H9 (cell line): ENCODE results near the gene DNAH11. TPM values are rescaled to one million over a fixed set of nuclear protein-coding genes. Genes with fewer than 3 reads are reported as not detected.
"Not testable (repeated sequence)": the region's sequence is repeated elsewhere in the genome, so short reads cannot be mapped to it uniquely, and the experiment has no call there.

Source experiments
- DNase-seq: peaks from one replicate; pipeline ENCODE4 v3.0.0-alpha.2; 2017
- H2AFZ ChIP-seq: one replicate; pipeline ENCODE4 v1.6.1; 2013; ENCODE audit warnings: mild to moderate bottlenecking, low read length, control low read depth, moderate library complexity
- H2AK5ac ChIP-seq: 2 replicates; pipeline ENCODE4 v1.6.1; 2013; ENCODE audit warnings: low read length, control low read depth, mixed read lengths; ENCODE audit not compliant: insufficient read length
- H2BK120ac ChIP-seq: one replicate; pipeline ENCODE4 v1.6.1; 2013; ENCODE audit warnings: low read depth, mild to moderate bottlenecking, low read length, control low read depth, inconsistent platforms; ENCODE audit not compliant: poor library complexity, severe bottlenecking
- H2BK12ac ChIP-seq: 2 replicates; pipeline ENCODE4 v1.6.1; 2013; ENCODE audit warnings: low read length, control low read depth, mixed read lengths, low read depth; ENCODE audit not compliant: insufficient read length
- H2BK15ac ChIP-seq: 2 replicates; pipeline ENCODE4 v1.6.1; 2013; ENCODE audit warnings: low read depth, low read length, control low read depth
- H2BK20ac ChIP-seq: one replicate; pipeline ENCODE4 v1.6.1; 2013; ENCODE audit warnings: low read depth, mild to moderate bottlenecking, low read length, control low read depth, inconsistent platforms; ENCODE audit not compliant: poor library complexity, severe bottlenecking
- H2BK5ac ChIP-seq: 2 replicates; pipeline ENCODE4 v1.6.1; 2013; ENCODE audit warnings: low read length, control low read depth, mixed read lengths; ENCODE audit not compliant: insufficient read length
- H3K14ac ChIP-seq: 2 replicates; pipeline ENCODE4 v1.6.1; 2013; ENCODE audit warnings: low read length, control low read depth; ENCODE audit not compliant: insufficient read depth
- H3K18ac ChIP-seq: 2 replicates; pipeline ENCODE4 v1.6.1; 2013; ENCODE audit warnings: low read depth, mild to moderate bottlenecking, mixed read lengths, low read length, control low read depth; ENCODE audit not compliant: insufficient read length
- H3K23ac ChIP-seq: 2 replicates; pipeline ENCODE4 v1.6.1; 2013; ENCODE audit warnings: low read length, control low read depth, mixed read lengths, low read depth; ENCODE audit not compliant: insufficient read length
- H3K23me2 ChIP-seq: 2 replicates; pipeline ENCODE4 v1.6.1; 2013; ENCODE audit warnings: low read depth, mild to moderate bottlenecking, mixed read lengths, low read length, control low read depth; ENCODE audit not compliant: insufficient read length, poor library complexity, severe bottlenecking
- H3K27ac ChIP-seq: 2 replicates; pipeline ENCODE4 v1.5.1; 2013; ENCODE audit warnings: low read length, control low read depth, mixed read lengths, low read depth; ENCODE audit not compliant: insufficient read length
- H3K27me3 ChIP-seq: 2 replicates; pipeline ENCODE4 v1.6.1; 2013; ENCODE audit warnings: low read length, control low read depth, inconsistent platforms; ENCODE audit not compliant: insufficient read depth
- H3K4ac ChIP-seq: 2 replicates; pipeline ENCODE4 v1.6.1; 2013; ENCODE audit warnings: low read depth, mild to moderate bottlenecking, control low read depth, inconsistent platforms, low read length, moderate library complexity
- H3K4me1 ChIP-seq: 2 replicates; pipeline ENCODE4 v1.6.1; 2013; ENCODE audit warnings: low read length, control low read depth, inconsistent platforms; ENCODE audit not compliant: insufficient read depth
- H3K4me2 ChIP-seq: 2 replicates; pipeline ENCODE4 v1.6.1; 2013; ENCODE audit warnings: low read length, control low read depth, mixed read lengths; ENCODE audit not compliant: insufficient read length, insufficient read depth
- H3K56ac ChIP-seq: 2 replicates; pipeline ENCODE4 v1.6.1; 2013; ENCODE audit warnings: low read depth, mild to moderate bottlenecking, mixed read lengths, low read length, control low read depth; ENCODE audit not compliant: insufficient read length
- H3K79me1 ChIP-seq: 2 replicates; pipeline ENCODE4 v1.6.1; 2013; ENCODE audit warnings: low read depth, mild to moderate bottlenecking, moderate library complexity, low read length, control low read depth, inconsistent platforms; ENCODE audit not compliant: insufficient read depth, poor library complexity, severe bottlenecking
- H3K79me2 ChIP-seq: 2 replicates; pipeline ENCODE4 v1.6.1; 2013; ENCODE audit warnings: low read length, control low read depth, inconsistent platforms; ENCODE audit not compliant: insufficient read depth
- H3K9ac ChIP-seq: 2 replicates; pipeline ENCODE4 v1.6.1; 2013; ENCODE audit warnings: low read length, control low read depth, mixed read lengths; ENCODE audit not compliant: insufficient read length; ENCODE audit errors: extremely low read depth
- H3K9me3 ChIP-seq: one replicate; pipeline ENCODE4 v1.6.1; 2013; ENCODE audit warnings: low read depth, low read length, inconsistent platforms; ENCODE audit not compliant: control insufficient read depth
- H3T11ph ChIP-seq: one replicate; pipeline ENCODE4 v1.6.1; 2013; ENCODE audit warnings: mild to moderate bottlenecking, low read length, control low read depth, inconsistent platforms
- H4K20me1 ChIP-seq: one replicate; pipeline ENCODE4 v1.6.1; 2013; ENCODE audit not compliant: control insufficient read depth, insufficient read length, insufficient read depth
- H4K5ac ChIP-seq: 2 replicates; pipeline ENCODE4 v1.6.1; 2013; ENCODE audit warnings: low read depth, mild to moderate bottlenecking, mixed read lengths, low read length, control low read depth; ENCODE audit not compliant: insufficient read length
- H4K8ac ChIP-seq: replicated peaks from 2 replicates; pipeline ENCODE4 v1.6.1; 2013; ENCODE audit warnings: low read length, control low read depth, mixed read lengths, low read depth; ENCODE audit not compliant: insufficient read length
- H4K91ac ChIP-seq: 2 replicates; pipeline ENCODE4 v1.6.1; 2013; ENCODE audit warnings: low read depth, mild to moderate bottlenecking, moderate library complexity, mixed read lengths, low read length, control low read depth; ENCODE audit not compliant: insufficient read length
- H3K27ac Mint-ChIP-seq, 3 experiments: 2 replicates in 2 of 3; 3 replicates in 1 of 3; pipeline ENCODE4 v1.8.0; 2020 to 2021; ENCODE audit warnings: mixed read lengths in 3 of 3, mild to moderate bottlenecking in 1 of 3, moderate library complexity in 1 of 3
- H3K27me3 Mint-ChIP-seq: 2 replicates; pipeline ENCODE4 v1.8.0; 2021; ENCODE audit warnings: low read depth, mild to moderate bottlenecking, moderate library complexity, mixed read lengths
- H3K36me3 Mint-ChIP-seq, 3 experiments: 2 replicates in 2 of 3; 3 replicates in 1 of 3; pipeline ENCODE4 v1.8.0; 2020 to 2021; ENCODE audit warnings: low read depth in 3 of 3, mixed read lengths in 3 of 3; ENCODE audit not compliant: insufficient read depth in 1 of 3
- H3K4me1 Mint-ChIP-seq, 2 experiments: 2 replicates each; pipeline ENCODE4 v1.8.0; 2020; ENCODE audit warnings: mixed read lengths in 2 of 2
- H3K4me3 Mint-ChIP-seq, 2 experiments: 2 replicates in 1 of 2; 3 replicates in 1 of 2; pipeline ENCODE4 v1.8.0; 2020 to 2021; ENCODE audit warnings: mild to moderate bottlenecking in 2 of 2, mixed read lengths in 2 of 2, moderate library complexity in 1 of 2
- H3K9me3 Mint-ChIP-seq, 2 experiments: 2 replicates in 1 of 2; 3 replicates in 1 of 2; pipeline ENCODE4 v1.8.0; 2020; ENCODE audit warnings: mild to moderate bottlenecking in 2 of 2, mixed read lengths in 2 of 2, moderate library complexity in 1 of 2
- WGBS: extraction: QIAGEN DNeasy Blood & Tissue Kit; methylation state at CpG from one replicate; pipeline ENCODE4 v1.1.7; 2013; ENCODE audit warnings: missing lambda C conversion rate, low lambda C conversion rate, mixed read lengths; ENCODE audit not compliant: insufficient read length; ENCODE audit errors: extremely low coverage; 5-methylcytosine and 5-hydroxymethylcytosine counted together
- total RNA-seq: library from RNA; stranded (reverse); gene quantifications from 2 replicates; pipeline ENCODE4 v1.2.1, GENCODE V29; 2021
- TF ChIP-seq, protein P1 (sequence below): fragments of 200-600 bp; sonication (generic); conservative IDR thresholded peaks from 3 replicates; pipeline ENCODE4 v1.8.0; 2021; ENCODE audit warnings: antibody characterized with exemption, mild to moderate bottlenecking

The DNAH11 gene
- total RNA-seq, 1 experiment from 2014 or later, result 2.5 TPM

DNA sequence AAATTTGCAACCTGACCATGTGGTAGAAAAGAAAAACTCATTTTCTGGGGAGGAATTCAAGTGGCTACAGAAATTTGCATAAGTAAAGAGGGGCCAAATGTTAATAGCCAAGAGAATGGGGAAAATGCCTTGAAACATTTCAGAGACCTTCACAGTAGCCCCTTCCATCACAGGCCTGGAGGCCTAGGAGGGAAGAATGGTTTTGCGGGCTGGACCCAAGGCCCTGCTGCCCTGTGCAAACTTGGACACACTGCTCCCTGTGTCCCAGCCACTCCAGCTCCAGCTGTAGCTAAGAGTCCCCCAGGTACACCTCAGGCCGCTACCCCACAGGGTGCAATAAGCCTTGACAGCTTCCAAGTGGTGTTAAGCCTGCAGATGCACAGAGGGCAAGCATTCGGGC is 16.4 kb upstream of the DNAH11 start:
- Histone ChIP-seq H3K79me1 (no peaks in the 10 kb centered on the region), H4K20me1 (no peaks in the 10 kb centered on the region), H4K8ac (no peak overlapping the region), H2BK5ac (no peak overlapping the region), H3K4ac (no peak overlapping the region), H3K4me2 (no peak overlapping the region), H3K18ac (no peak overlapping the region), H3K27me3 (no peaks in the 10 kb centered on the region), H3K79me2 (no peaks in the 10 kb centered on the region), H2BK15ac (no peak overlapping the region), H3K27ac (no peak overlapping the region), H3K14ac (no peak overlapping the region), H2AK5ac (no peak overlapping the region), H2BK120ac (no peak overlapping the region), H2BK20ac (no peak overlapping the region), H3T11ph (no peak overlapping the region), H2AFZ (no peak overlapping the region), H3K4me1 (no peaks in the 10 kb centered on the region), H4K91ac (no peak overlapping the region), H3K9ac (no peak overlapping the region), H3K23ac (no peak overlapping the region), H3K9me3 (peaks cover 6% of the 10 kb centered on the region), H4K5ac (no peak overlapping the region), H3K56ac (no peak overlapping the region), H2BK12ac (no peak overlapping the region), H3K23me2 (no peaks in the 10 kb centered on the region)
- Mint-ChIP-seq H3K4me3 (no peak overlapping the region), H3K36me3 (peaks cover 10 to 20% (median 15%) of the 10 kb centered on the region in 3 experiments; a peak in 6 of 7 replicates), H3K27me3 (no peaks in the 10 kb centered on the region), H3K4me1 (no peaks in the 10 kb centered on the region), H3K9me3 (peaks cover 22 to 31% of the 10 kb centered on the region in 2 experiments), H3K27ac (no peak overlapping the region)
- no peak for DNase-seq
- WGBS, result no CpG with 5 or more reads among the region's 3 CpGs
- TF ChIP-seq, protein P1, sequence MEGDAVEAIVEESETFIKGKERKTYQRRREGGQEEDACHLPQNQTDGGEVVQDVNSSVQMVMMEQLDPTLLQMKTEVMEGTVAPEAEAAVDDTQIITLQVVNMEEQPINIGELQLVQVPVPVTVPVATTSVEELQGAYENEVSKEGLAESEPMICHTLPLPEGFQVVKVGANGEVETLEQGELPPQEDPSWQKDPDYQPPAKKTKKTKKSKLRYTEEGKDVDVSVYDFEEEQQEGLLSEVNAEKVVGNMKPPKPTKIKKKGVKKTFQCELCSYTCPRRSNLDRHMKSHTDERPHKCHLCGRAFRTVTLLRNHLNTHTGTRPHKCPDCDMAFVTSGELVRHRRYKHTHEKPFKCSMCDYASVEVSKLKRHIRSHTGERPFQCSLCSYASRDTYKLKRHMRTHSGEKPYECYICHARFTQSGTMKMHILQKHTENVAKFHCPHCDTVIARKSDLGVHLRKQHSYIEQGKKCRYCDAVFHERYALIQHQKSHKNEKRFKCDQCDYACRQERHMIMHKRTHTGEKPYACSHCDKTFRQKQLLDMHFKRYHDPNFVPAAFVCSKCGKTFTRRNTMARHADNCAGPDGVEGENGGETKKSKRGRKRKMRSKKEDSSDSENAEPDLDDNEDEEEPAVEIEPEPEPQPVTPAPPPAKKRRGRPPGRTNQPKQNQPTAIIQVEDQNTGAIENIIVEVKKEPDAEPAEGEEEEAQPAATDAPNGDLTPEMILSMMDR, result no peak

DNA sequence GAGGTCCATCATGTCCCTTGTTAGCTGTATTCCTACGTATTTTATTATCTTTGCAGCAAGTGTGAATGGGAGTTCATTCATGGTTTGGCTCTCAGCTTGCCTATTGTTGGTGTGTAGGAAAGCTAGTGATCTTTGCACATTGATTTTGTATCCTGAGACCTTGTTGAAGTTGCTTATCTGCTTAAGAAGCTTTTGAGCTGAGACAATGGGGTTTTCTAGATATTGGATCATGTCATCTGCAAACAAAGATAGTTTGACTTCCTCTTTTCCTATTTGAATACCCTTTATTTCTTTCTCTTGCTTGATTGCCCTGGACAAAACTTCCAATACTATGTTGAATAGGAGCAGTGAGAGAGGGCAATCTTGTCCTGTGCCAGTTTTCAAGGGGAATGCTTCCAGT is 10.4 kb upstream of the DNAH11 start:
- H3K4ac ChIP-seq, DNase-seq, H3K27ac Mint-ChIP-seq, H3K4me3 Mint-ChIP-seq, H3K27me3 ChIP-seq, H3K79me2 ChIP-seq, H3K14ac ChIP-seq, H3K27ac ChIP-seq, H2BK5ac ChIP-seq, H3K27me3 Mint-ChIP-seq, H4K20me1 ChIP-seq, H3T11ph ChIP-seq, H3K79me1 ChIP-seq, H2AK5ac ChIP-seq, H3K18ac ChIP-seq, H3K4me2 ChIP-seq, H3K4me1 ChIP-seq, H3K23ac ChIP-seq, H4K5ac ChIP-seq, H4K91ac ChIP-seq, H3K9me3 ChIP-seq, H3K56ac ChIP-seq, H3K9ac ChIP-seq, H2BK15ac ChIP-seq, H2BK12ac ChIP-seq, H3K4me1 Mint-ChIP-seq, H2BK20ac ChIP-seq, H4K8ac ChIP-seq, H3K23me2 ChIP-seq, H2AFZ ChIP-seq, H2BK120ac ChIP-seq: not testable (repeated sequence)
- no CpG with 5 or more reads among the region's 1 CpG for WGBS
- Mint-ChIP-seq H3K36me3 (peaks cover 4 to 13% (median 5%) of the 10 kb centered on the region in 3 experiments; a peak in 6 of 7 replicates), H3K9me3 (peaks cover 16 to 25% of the 10 kb centered on the region in 2 experiments)
